HG02571 (cell line): ENCODE measurements around the gene SFI1.
"Not testable (repeated sequence)": the region's sequence is repeated elsewhere in the genome, so short reads cannot be mapped to it uniquely, and the experiment has no call there.

Experiments
- ATAC-seq: cut with Tn5 transposase; IDR thresholded peaks from one replicate; pipeline ENCODE4 v1.9.1; 2021; ENCODE audit warnings: mild to moderate bottlenecking, moderate library complexity; ENCODE audit not compliant: unreplicated experiment

The SFI1 gene

DNA sequence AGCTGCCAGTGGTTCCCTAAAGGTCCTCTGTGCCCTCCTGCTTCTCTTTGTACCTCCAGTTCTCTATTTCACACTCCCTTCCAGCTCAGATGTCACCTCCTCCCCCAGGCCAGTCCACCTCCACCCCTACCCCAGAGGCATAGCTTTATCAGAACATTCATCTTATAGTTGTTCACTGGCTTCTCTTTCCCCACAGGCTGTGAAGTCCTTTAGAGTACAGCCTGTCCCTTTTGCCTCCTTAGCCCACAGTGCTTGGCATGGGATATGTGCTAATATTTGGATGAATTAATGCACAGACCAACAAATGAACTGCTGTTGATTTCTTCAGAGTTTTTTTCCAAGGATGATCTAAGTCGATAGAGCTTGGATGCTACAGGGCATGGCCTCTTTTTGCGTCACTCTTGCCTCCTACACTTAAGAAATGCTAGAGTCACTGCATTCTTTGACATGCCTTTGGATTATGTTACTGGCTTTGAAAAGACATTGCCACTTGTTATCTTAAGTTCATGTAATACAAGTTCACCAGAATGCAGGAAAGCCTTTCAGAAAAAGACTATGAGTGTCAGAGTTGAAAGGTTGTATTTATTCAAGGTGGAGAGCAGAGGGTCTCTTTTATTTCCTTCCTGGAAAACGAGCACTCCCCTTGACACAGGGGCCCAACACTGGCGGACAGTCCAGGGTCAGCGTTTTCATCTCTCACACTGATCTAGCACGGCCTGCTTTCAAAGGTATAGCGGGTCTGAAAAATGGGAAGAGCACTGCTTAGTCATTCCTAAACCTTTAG is 90.0 kb downstream of the SFI1 start:
- ATAC-seq: no peak

DNA sequence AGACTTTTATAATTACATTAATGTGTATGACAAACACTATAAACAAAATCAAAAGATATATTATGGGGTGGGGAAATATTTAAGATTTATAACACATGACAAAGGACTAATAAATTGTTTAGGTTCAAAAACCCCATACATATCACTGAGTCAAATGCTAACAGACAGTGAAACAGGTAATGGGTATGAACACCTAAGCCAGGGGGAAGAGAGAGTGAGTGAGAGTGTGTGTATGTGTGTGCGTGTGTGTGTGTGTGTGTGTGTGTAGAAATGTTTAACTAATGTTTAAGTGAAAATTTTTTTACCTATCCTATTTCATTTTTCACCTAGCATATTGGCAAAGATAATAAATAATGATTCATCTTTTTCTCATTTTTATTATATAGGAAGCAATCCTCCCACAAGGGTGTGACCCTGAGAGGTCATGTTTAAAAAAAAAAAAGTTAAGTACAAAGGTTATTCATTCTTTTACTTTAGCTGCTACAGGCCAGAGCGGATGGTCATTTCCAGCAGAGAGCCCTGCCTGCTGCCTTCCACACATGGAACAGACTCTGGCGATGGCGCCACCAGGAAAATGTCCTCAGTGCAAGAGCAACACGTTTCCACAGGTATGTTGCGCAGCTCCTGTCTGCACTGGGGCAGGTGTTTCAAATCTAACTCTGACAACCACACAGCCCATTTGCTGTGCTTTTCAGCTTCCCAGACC is 92.8 kb downstream of the SFI1 start:
- ATAC-seq: no peak

- ATAC-seq: not testable (repeated sequence)
Observed at GRCh38 chr22:31590161-31590560, 93.8 kb downstream of the SFI1 start.

- no peak for ATAC-seq
Observed at GRCh38 chr22:31595271-31595670, 98.9 kb downstream of the SFI1 start.

DNA sequence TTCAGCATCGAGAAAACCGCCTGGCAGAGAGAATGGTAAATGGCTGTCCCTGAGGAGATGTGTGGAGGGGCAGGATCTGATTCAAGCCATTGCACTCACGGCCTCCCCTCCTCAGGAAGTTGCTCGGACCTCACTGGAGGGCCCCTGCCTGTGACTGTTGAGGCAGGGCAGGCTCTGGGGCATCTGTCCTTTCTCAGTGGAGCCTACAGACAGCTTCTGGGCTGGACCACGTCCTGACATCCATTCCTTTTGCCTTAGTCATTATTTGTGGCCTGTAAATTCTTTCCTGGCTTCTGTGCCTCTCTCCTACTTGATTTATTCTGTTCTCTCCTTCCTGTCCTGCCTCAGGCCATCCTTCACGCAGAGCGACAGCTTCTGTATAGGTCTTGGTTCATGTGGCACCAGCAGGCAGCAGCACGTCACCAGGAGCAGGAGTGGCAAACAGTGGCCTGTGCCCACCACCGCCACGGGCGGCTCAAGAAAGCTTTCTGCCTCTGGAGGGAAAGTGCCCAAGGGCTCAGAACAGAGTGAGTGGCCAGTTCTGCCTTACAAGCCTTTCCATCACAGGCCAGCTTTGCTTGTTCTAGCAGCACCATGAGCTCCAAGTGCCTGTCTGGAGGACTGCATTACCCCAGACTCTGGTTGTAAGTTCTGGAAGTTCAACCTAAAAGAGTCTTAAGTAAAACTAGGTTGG is 106.1 kb downstream of the SFI1 start:
- ATAC-seq: no peak

DNA sequence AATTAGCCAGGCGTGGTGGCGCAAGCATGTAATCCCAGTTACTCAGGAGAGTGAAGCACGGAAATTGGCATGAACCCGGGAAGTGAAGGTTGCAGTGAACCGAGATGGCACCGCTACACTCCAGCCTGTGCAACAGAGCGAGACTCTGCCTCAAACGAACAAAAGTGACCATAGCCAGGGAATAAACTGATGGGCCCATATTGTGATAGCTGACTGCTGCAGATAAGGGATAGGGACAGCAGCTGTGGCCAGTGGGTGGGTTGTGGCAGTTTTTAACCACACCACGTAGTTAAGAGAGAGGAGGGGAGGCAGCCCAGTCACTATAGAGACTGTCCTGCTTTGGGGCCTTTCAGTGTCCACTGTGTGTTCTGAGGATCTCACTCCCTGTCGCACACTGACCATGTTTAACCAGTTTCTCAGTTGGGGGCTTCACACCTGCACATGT is 106.8 kb downstream of the SFI1 start:
- ATAC-seq: no peak

DNA sequence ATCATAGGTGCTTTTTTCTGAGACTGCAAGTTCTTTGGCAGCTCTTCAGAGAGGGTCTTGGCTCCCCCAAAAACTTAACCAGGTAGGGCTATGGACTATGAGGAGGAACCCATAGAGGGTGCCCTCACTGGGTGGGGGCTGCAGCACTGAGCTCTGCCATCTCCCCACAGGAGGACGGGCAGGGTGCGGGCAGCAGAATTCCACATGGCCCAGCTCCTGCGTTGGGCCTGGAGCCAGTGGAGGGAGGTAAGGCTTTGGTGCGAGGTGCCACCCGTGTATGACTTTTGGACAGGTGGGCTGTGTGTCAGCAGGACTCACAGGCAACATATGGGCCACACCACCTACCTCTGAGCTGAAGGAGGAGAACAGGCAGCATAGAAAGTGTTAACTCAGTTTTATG is 107.2 kb downstream of the SFI1 start:
- no peak for ATAC-seq

- ATAC-seq: no peak
Observed at GRCh38 chr22:31604137-31604705, 107.9 kb downstream of the SFI1 start.

GRCh38 chr22:31604746-31605705 is 108.7 kb downstream of the SFI1 start:
- no peak for ATAC-seq

DNA sequence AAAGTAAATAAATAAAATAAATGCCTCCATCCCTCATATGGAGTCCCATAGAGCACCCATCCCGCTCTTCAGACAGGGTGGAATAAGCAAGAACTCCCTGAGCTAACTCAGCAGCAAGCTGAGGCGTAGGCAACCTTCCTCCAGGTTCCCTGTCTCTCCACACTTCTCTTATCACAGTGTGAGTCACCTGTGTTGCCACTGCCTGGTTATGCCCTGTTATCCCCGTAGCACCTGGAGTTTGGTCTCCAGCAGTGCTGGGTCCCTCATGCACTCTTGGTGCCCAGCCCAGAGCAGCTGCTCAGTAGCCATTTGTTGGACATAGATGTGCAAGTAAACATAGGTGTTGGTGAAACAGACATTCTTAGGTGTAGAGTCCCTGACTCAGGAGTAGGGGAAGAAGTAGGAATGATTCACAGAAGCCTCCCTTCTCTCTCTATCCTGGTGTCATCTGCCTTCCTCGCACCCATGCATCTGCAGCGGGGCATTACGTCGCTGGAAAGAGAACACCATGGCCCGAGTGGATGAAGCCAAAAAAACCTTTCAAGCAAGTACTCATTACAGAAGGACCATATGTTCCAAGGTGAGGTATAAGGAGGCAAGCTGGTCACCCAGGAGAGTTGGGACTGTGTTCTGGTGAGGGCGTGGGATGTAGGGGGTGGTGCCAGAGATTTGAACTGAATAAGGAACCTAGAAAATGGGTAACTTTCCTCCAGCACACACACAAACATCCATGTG is 109.7 kb downstream of the SFI1 start:
- no peak for ATAC-seq

GRCh38 chr22:31607696-31608095 is 111.4 kb downstream of the SFI1 start:
- ATAC-seq: no peak

DNA sequence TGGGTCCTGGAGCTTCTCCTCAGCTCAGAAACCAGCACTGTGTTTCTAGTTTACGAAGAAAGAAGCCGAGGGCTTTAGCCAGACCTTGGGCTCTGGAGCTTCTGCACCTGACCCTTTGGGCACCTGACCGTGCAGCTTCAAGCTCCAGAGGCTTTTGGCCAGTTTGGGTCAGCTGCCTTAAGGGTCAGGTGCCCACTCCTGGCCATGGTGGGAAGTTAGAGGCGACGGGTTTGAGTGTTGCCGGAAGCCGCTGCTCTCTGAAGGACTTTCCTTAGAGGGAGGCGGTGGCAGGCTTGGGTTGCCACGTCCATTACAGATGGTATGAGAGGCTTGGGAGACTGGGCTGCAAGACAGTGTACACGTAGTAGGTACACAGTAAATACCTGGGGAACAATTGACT is 113.4 kb downstream of the SFI1 start:
- ATAC-seq: no peak

- ATAC-seq: no peak
Observed at GRCh38 chr22:31610611-31611010, 114.3 kb downstream of the SFI1 start.

GRCh38 chr22:31611061-31611760 is 114.9 kb downstream of the SFI1 start:
- ATAC-seq: no peak

DNA sequence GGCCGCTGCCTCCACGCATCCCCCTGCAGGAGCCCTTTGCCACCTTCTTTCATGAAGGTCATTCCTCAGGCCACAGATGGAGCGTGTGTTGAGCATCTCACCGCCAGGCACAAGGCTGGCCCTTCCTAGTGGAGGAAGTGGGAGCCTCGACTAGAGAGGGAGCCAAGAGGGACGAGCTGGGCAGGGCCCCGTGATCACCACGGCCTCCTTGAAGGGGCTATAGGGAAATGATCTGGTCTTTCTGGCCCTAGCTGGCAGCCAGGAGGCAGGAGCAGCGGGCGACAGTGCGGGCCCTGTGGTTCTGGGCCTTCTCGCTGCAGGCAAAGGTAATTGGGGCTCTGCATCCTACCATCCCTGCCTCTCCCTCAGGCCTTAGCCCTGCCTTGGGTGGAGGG is 116.6 kb downstream of the SFI1 start:
- ATAC-seq: no peak

DNA sequence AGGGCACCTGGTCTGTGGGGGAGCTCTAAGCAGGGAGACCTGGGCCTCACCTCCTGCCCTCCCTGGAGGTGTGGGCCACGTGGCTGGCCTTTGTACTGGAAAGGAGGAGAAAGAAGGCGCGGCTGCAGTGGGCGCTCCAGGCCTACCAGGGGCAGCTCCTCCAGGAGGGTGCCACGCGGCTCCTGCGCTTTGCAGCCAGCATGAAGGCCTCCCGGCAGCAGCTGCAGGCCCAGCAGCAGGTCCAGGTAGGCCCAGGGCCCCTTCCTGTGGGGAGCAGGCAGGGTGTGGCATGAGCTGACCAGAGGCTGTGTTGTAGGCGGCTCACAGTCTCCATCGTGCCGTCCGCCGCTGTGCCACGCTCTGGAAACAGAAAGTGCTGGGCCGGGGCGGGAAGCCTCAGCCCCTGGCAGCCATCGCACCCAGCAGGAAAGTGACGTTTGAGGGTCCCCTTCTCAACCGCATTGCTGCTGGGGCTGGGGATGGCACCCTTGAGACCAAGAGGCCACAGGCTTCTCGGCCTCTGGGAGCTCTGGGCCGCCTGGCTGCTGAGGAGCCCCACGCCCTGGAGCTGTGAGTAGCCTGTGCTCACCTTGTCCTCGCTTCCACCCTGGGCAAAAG is 117.1 kb downstream of the SFI1 start:
- ATAC-seq: no peak

DNA sequence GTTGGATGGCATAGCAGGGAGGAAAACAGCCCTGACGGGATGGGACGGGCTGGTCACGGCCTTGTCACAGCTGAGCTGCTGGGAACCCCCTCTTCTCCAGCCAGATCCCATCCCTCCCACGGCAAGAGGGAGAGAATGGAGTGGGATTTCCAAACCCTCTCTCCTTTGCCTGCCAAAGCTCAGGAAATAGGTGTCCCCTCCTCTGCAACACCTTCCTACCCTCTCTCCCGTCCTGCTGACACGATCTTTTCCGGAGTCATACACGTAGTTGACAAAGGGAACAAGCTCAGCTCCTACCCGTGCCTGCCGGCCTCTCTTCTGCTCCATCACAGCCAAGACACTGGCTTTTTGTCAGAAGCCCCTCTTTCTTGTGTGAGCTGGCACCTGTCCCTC is 117.6 kb downstream of the SFI1 start:
- no peak for ATAC-seq

GRCh38 chr22:31614781-31615490 is 118.6 kb downstream of the SFI1 start:
- no peak for ATAC-seq
